ENCODE measurements around the gene PTPRM. TPM values are rescaled to one million over a fixed set of nuclear protein-coding genes. Genes with fewer than 3 reads are reported as not detected.

PTPRM gene
- total RNA-seq, 1 experiment from 2014 or later = 42.3 TPM

GRCh38 chr18:8242151-8242696, 675.1 kb downstream of the PTPRM start:
- Mint-ChIP-seq H3K27me3 (ENCODE audit: unreplicated experiment) (no peaks in the 10 kb centered on the region), H3K9me3 (ENCODE audit: low read depth, unreplicated experiment) (peaks cover 2% of the 10 kb centered on the region), H3K27ac (ENCODE audit: unreplicated experiment) (no peak overlapping the region), H3K4me1 (ENCODE audit: low read depth, unreplicated experiment) (no peaks in the 10 kb centered on the region), H3K36me3 (ENCODE audit: insufficient read depth, unreplicated experiment) (no peaks in the 10 kb centered on the region), H3K4me3 (ENCODE audit: low read depth, unreplicated experiment) (no peak overlapping the region)
- CTCF ChIA-PET = no interaction called here
- BruUV-seq (replicated peaks) = no TSS peak
- intact Hi-C loops (cut with micrococcal nuclease; ENCODE audit: unreplicated experiment) = no loop called here
- no peak for TF ChIP-seq CTCF (IDR thresholded peaks at IDR 0.05; ENCODE audit: unreplicated experiment)
- no peak for DNase-seq

GRCh38 chr18:8247700-8248099, 680.6 kb downstream of the PTPRM start:
- intact Hi-C loops (cut with micrococcal nuclease; ENCODE audit: unreplicated experiment) = no loop called here
- Mint-ChIP-seq H3K4me1 (ENCODE audit: low read depth, unreplicated experiment) (no peaks in the 10 kb centered on the region), H3K27ac (ENCODE audit: unreplicated experiment) (no peak overlapping the region), H3K9me3 (ENCODE audit: low read depth, unreplicated experiment) (no peaks in the 10 kb centered on the region), H3K36me3 (ENCODE audit: insufficient read depth, unreplicated experiment) (no peaks in the 10 kb centered on the region), H3K4me3 (ENCODE audit: low read depth, unreplicated experiment) (no peak overlapping the region), H3K27me3 (ENCODE audit: unreplicated experiment) (no peaks in the 10 kb centered on the region)
- DNase-seq = no peak
- TF ChIP-seq CTCF (IDR thresholded peaks at IDR 0.05; ENCODE audit: unreplicated experiment) = no peak
- CTCF ChIA-PET = no interaction called here
- no TSS peak for BruUV-seq (replicated peaks)

- intact Hi-C loops (cut with micrococcal nuclease; ENCODE audit: unreplicated experiment) = no loop called here
- TF ChIP-seq CTCF (IDR thresholded peaks at IDR 0.05; ENCODE audit: unreplicated experiment) = no peak
- Mint-ChIP-seq H3K36me3 (ENCODE audit: insufficient read depth, unreplicated experiment) (no peaks in the 10 kb centered on the region), H3K27ac (ENCODE audit: unreplicated experiment) (no peak overlapping the region), H3K4me3 (ENCODE audit: low read depth, unreplicated experiment) (no peak overlapping the region), H3K4me1 (ENCODE audit: low read depth, unreplicated experiment) (no peaks in the 10 kb centered on the region), H3K27me3 (ENCODE audit: unreplicated experiment) (no peaks in the 10 kb centered on the region), H3K9me3 (ENCODE audit: low read depth, unreplicated experiment) (no peaks in the 10 kb centered on the region)
- no TSS peak for BruUV-seq (replicated peaks)
- DNase-seq = no peak
- CTCF ChIA-PET = no interaction called here
These were observed 681.5 kb downstream of the PTPRM start for GRCh38 chr18:8248576-8248975.

- Mint-ChIP-seq H3K9me3 (ENCODE audit: low read depth, unreplicated experiment) (no peaks in the 10 kb centered on the region), H3K4me3 (ENCODE audit: low read depth, unreplicated experiment) (no peak overlapping the region)
- CTCF ChIA-PET = no interaction called here
These were observed 682.7 kb downstream of the PTPRM start for GRCh38 chr18:8249811-8250210.

More at GRCh38 chr18:8249811-8250210, 682.7 kb downstream of the PTPRM start:
- TF ChIP-seq CTCF (IDR thresholded peaks at IDR 0.05; ENCODE audit: unreplicated experiment) = no peak
- no TSS peak for BruUV-seq (replicated peaks)
- H3K27me3 Mint-ChIP-seq (ENCODE audit: unreplicated experiment) = no peaks in the 10 kb centered on the region
- no peaks in the 10 kb centered on the region for H3K4me1 Mint-ChIP-seq (ENCODE audit: low read depth, unreplicated experiment)
- H3K27ac Mint-ChIP-seq (ENCODE audit: unreplicated experiment) = no peak overlapping the region
- intact Hi-C loops (cut with micrococcal nuclease; ENCODE audit: unreplicated experiment) = no loop called here
- H3K36me3 Mint-ChIP-seq (ENCODE audit: insufficient read depth, unreplicated experiment) = no peaks in the 10 kb centered on the region
- no peak for DNase-seq

Data from Calu3 (cell line).